Stimulated activated CD8-positive, alpha-beta memory T cell treated with anti-CD3 and anti-CD28 coated beads, Interleukin-2, amount 100 ng/mL, for 1 hour (primary cell): ENCODE data around the gene VWA8.
"Not testable (repeated sequence)": the region's sequence is repeated elsewhere in the genome, so short reads cannot be mapped to it uniquely, and the experiment has no call there.

Experiments
- DNase-seq, 2 donors: peaks; one replicate each; pipeline ENCODE4 v3.0.0-alpha.2; 2020; ENCODE audit warnings: low read depth in 2 of 2

VWA8 gene

DNA sequence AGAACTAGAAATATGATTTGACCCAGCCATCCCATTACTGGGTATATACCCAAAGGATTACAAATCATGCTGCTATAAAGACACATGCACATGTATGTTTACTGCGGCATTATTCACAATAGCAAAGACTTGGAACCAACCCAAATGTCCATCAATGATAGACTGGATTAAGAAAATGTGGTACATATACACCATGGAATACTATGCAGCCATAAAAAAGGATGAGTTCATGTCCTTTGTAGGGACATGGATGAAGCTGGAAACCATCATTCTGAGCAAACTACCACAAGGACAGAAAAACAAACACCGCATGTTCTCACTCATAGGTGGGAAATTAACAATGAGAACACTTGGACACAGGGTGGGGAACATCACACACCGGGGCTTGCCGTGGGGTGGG lies 38.0 kb downstream of the VWA8 start:
- not testable (repeated sequence) for DNase-seq

- DNase-seq, result no peak
Measured at GRCh38 chr13:41919741-41920487, 41.0 kb downstream of the VWA8 start.

- DNase-seq, result no peak
Measured at GRCh38 chr13:41919031-41919740, 41.7 kb downstream of the VWA8 start.

DNA sequence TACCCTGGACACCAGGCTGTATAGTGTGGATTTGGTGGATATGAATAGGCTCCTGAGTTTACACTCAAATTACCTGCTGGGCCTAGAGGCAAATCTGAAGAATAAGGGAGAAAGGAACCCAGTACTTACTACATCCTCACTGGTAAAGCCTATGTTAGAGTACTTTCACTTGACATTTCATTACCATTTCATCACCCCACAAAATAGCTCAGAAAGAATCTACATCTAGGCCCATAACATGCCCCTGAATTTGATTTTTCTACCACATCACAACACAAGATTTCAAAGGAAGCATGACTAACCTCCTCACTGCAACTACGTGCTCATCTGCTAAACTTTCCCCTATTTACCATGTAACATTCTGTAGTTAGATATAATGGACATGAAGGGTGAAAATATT lies 43.3 kb downstream of the VWA8 start:
- DNase-seq, result no peak

- DNase-seq, result no peak
Measured at GRCh38 chr13:41916173-41916954, 44.5 kb downstream of the VWA8 start.

- DNase-seq, result no peak
Measured at GRCh38 chr13:41915081-41915480, 45.8 kb downstream of the VWA8 start.

GRCh38 chr13:41914552-41914951 lies 46.4 kb downstream of the VWA8 start:
- DNase-seq, result no peak

GRCh38 chr13:41909506-41909905 lies 51.4 kb downstream of the VWA8 start:
- no peak for DNase-seq

- DNase-seq, result no peak
Measured at GRCh38 chr13:41905600-41906254, 55.2 kb downstream of the VWA8 start.

DNA sequence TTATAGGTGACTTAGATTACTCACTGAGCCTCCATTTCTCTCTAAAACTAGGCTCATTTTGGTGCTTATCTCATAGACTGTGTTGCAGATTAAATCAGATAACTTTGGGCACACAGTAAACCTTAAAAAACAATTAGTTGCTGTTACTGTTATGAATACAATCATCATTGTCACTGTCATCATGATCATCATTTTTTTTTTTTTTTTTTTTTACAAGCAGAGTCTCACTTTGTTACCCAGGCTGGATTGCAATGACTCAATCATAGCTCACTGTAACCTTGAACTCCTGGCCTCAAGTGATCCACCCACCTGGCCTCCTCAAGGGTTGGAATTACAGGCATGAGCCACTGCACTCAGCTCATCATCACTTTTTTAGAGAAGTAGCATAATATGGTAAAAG lies 60.0 kb downstream of the VWA8 start:
- no peak for DNase-seq

GRCh38 chr13:41898411-41898810 lies 62.5 kb downstream of the VWA8 start:
- DNase-seq, result not testable (repeated sequence)

GRCh38 chr13:41897126-41897525 lies 63.8 kb downstream of the VWA8 start:
- no peak for DNase-seq

DNA sequence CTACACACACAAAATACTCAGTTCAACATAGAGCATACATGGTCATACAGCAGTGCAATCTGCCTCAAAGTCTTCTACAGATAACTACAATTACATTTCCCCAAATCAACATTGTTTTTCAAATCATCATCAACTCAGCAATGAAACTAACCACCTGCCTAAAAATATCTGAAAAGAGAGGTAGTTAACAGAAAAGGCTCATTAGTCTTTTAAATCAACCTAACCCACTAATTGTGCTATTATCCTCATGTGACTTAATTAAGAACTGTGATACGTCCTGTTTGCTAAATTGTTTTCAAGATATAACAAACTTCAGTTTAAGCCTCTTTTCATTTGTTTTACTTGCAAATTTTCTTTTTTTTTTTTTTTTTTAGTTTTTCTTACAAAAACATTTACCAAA lies 65.4 kb downstream of the VWA8 start:
- DNase-seq, result no peak

GRCh38 chr13:41891119-41891518 lies 69.8 kb downstream of the VWA8 start:
- DNase-seq, result no peak

DNA sequence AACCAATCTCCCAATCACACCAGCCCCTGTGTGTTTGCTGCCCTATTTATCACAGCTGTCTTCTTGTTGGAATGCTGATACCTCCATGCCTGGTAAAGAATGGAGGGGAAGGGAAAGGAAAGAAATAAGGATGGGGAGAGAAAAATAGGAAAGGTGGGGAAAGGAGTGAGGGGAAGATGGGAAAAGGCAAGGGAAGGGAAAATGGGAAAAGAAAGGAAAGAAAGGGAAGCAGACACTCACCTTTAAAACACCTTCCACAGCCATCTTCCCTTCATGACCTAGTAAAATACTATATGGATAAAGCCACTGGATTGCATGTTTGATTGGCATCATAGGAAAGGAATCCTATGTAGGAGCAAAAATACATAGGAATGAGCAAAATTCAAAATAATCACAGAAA lies 77.8 kb downstream of the VWA8 start:
- DNase-seq, result no peak

DNA sequence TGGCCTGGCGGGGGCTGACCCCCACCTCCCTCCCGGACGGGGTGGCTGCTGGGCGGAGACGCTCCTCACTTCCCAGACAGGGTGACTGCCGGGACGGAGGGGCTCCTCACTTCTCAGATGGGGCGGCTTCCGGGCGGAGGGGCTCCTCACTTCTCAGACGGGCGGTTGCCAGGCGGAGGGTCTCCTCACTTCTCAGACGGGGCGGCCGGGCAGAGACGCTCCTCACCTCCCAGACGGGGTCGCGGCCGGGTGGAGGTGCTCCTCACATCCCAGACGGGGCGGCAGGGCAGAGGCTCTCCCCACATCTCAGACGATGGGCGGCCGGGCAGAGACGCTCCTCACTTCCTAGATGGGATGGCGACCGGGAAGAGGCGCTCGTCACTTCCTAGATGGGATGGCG lies 79.0 kb downstream of the VWA8 start:
- not testable (repeated sequence) for DNase-seq

DNA sequence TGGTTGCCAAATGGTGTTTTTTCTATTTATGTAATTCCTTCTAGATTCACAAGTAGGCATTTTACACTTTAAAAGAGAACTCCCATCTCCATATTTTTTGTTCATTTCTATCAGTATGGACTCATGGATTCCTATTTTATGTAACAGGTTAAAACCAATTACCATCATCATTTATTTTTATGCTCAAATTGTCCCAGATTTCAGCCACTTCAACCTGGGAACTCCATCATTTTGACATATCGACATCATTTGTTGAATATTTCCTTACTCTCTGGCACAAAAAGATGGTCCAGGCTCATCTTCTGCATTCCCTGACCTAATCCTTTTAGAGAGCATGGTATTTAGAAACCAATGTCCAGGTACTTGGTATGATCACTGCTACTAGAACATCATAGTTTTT lies 79.9 kb downstream of the VWA8 start:
- DNase-seq, result no peak

- DNase-seq, result no peak
Measured at GRCh38 chr13:41864658-41865057, 96.3 kb downstream of the VWA8 start.

DNA sequence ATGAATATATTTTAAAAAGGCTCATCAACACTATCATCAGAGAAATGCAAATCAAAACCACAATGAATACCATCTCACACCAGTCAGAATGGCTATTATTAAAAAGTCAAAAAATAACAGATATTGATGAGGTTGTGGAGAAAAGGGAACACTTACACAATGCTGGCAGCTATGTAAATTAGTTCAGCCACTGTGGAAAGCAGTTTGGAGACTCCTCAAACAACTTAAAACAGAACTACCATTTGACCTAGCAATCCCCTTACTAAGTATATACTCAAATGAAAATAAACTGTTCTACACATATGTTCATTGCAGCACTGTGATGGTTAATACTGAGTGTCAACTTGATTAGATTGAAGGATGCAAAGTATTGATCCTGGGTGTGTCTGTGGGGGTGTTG lies 98.2 kb downstream of the VWA8 start:
- not testable (repeated sequence) for DNase-seq

GRCh38 chr13:41859565-41859964 lies 101.3 kb downstream of the VWA8 start:
- no peak for DNase-seq

- DNase-seq, result no peak
Measured at GRCh38 chr13:41858780-41859179, 102.1 kb downstream of the VWA8 start.

DNA sequence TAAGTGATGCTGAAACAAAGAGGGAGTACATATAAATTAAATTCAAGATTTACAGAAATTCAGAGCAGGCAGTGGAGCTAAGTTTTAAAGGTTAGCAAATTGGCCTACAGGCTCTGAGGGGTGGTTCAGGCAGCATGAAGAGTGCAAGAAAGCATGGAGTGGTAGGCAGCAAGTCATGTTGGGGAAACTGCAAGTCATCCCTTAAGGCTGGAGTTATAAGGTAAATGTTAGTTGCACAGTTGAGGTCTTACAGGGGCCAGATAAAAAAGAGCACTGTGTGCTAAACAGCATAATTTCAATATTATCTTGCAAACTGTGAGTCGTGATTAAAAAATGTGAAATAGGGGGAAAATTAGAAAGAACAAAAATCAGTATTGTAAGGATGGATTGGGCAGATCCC lies 106.2 kb downstream of the VWA8 start:
- no peak for DNase-seq
